B cell (primary cell): ENCODE data around the gene ATP6V0E1. TPM values are rescaled to one million over a fixed set of nuclear protein-coding genes. Genes with fewer than 3 reads are reported as not detected.
A peak's percentile ranks its signal among the peaks of the same experiment; 100 is the strongest.

Source experiments
- ATAC-seq: fragments of 200-7000 bp; cut with Tn5 transposase; one replicate; pipeline ENCODE4 v1.10.0; 2021; ENCODE audit warnings: low read depth, mild to moderate bottlenecking, moderate number of reproducible peaks, moderate library complexity
- CTCF ChIA-PET: fragments of 350-600 bp; sonication (Branson Sonifier 250); formaldehyde crosslinking; loops from one replicate; lab custom pipeline; 2021; ENCODE audit warnings: antibody characterized with exemption, inconsistent platforms; lab: Charles Lee
- POLR2A ChIA-PET: fragments of 350-600 bp; sonication (Branson Sonifier 250); formaldehyde crosslinking; loops from one replicate; lab custom pipeline; 2021; ENCODE audit warnings: antibody characterized with exemption; lab: Charles Lee
- DNase-seq: peaks from one replicate; pipeline ENCODE4 v3.0.0; 2013
- H2AFZ ChIP-seq: 2 replicates; pipeline ENCODE4 v1.6.1; 2012; ENCODE audit warnings: mild to moderate bottlenecking, low read depth, low read length; ENCODE audit not compliant: insufficient read depth, poor library complexity, severe bottlenecking
- H3K27ac ChIP-seq, 2 donors: 1 replicate in 1 of 2; 2 replicates in 1 of 2; pipeline ENCODE4 v1.5.1; 2012 to 2013; ENCODE audit warnings: low read length in 2 of 2, mild to moderate bottlenecking in 2 of 2, moderate library complexity in 1 of 2
- H3K27me3 ChIP-seq, 4 experiments: fragments of 200-600 bp in 1 of 4; sonication (generic) in 1 of 4; replicated peaks in 1 of 4; 1 replicate in 2 of 4; 2 replicates in 2 of 4; pipeline versions ENCODE4 v1.6.1 to v1.7.0; 2013 to 2016; ENCODE audit warnings: low read length in 3 of 4, mild to moderate bottlenecking in 2 of 4, mixed read lengths in 1 of 4, moderate library complexity in 1 of 4; ENCODE audit not compliant: insufficient read depth in 4 of 4, control insufficient read depth in 3 of 4; ENCODE audit errors: control extremely low read depth in 1 of 4
- H3K36me3 ChIP-seq, 2 experiments: replicated peaks in 1 of 2; 1 replicate in 1 of 2; 2 replicates in 1 of 2; pipeline versions ENCODE4 v1.6.1 to v1.7.1; 2013; ENCODE audit warnings: low read length in 1 of 2; ENCODE audit not compliant: insufficient read depth in 2 of 2, control insufficient read depth in 1 of 2; ENCODE audit errors: control extremely low read depth in 1 of 2, extremely low read depth in 1 of 2
- H3K4me1 ChIP-seq, 2 donors: fragments of 200-600 bp in 1 of 2; sonication (generic) in 1 of 2; 1 replicate in 1 of 2; 2 replicates in 1 of 2; pipeline versions ENCODE4 v1.5.1 to v1.6.1; 2013 to 2017; ENCODE audit warnings: low read length in 2 of 2; ENCODE audit not compliant: control insufficient read depth in 2 of 2, insufficient read depth in 2 of 2
- H3K4me2 ChIP-seq: replicated peaks from 2 replicates; pipeline ENCODE3; 2012; ENCODE audit warnings: mild to moderate bottlenecking, low read depth, low read length; ENCODE audit not compliant: poor library complexity, severe bottlenecking
- H3K4me3 ChIP-seq, 5 experiments: fragments of 200-600 bp in 1 of 5; sonication (generic) in 1 of 5; 1 replicate in 3 of 5; 2 replicates in 2 of 5; pipeline versions ENCODE4 v1.5.1 to v1.7.0; 2011 to 2016; ENCODE audit warnings: low read length in 4 of 5, mild to moderate bottlenecking in 4 of 5, low read depth in 2 of 5, control low read depth in 1 of 5, moderate library complexity in 1 of 5; ENCODE audit not compliant: insufficient read depth in 1 of 5; ENCODE audit errors: control extremely low read depth in 1 of 5, extremely low read depth in 1 of 5
- H3K79me2 ChIP-seq: fragments of 200-600 bp; sonication (generic); one replicate; pipeline ENCODE4 v1.6.0; 2016; ENCODE audit warnings: low read length; ENCODE audit not compliant: control insufficient read depth, insufficient read depth
- H3K9ac ChIP-seq: fragments of 200-600 bp; sonication (generic); 2 replicates; pipeline ENCODE4 v1.6.1; 2017; ENCODE audit warnings: mild to moderate bottlenecking, low read length, moderate library complexity
- H3K9me3 ChIP-seq, 3 donors: one replicate each; pipeline versions ENCODE4 v1.6.1 to v1.7.1; 2013; ENCODE audit warnings: low read length in 2 of 3; ENCODE audit not compliant: control insufficient read depth in 2 of 3, insufficient read depth in 1 of 3; ENCODE audit errors: control extremely low read depth in 1 of 3
- H4K20me1 ChIP-seq: 2 replicates; pipeline ENCODE4 v1.6.0; 2012; ENCODE audit warnings: mild to moderate bottlenecking, low read length; ENCODE audit not compliant: insufficient read depth, control insufficient read depth, poor library complexity, severe bottlenecking
- H3K27ac Mint-ChIP-seq: one replicate; pipeline ENCODE4 v1.8.0; 2021; ENCODE audit warnings: mixed read lengths
- H3K27me3 Mint-ChIP-seq: one replicate; pipeline ENCODE4 v1.8.0; 2021; ENCODE audit warnings: mixed read lengths
- H3K4me1 Mint-ChIP-seq: one replicate; pipeline ENCODE4 v1.8.0; 2021; ENCODE audit warnings: mixed read lengths
- H3K4me3 Mint-ChIP-seq: one replicate; pipeline ENCODE4 v1.8.0; 2021; ENCODE audit warnings: mixed read lengths
- H3K9me3 Mint-ChIP-seq: one replicate; pipeline ENCODE4 v1.8.0; 2022; ENCODE audit warnings: mixed read lengths; ENCODE audit not compliant: insufficient read depth
- CTCF ChIP-seq: fragments of 200-600 bp; IDR thresholded peaks from one replicate; pipeline ENCODE4 v1.8.0; 2022; ENCODE audit warnings: antibody characterized with exemption, mild to moderate bottlenecking
- EZH2 ChIP-seq: IDR thresholded peaks from 2 replicates; pipeline ENCODE4 v1.6.1; 2012; ENCODE audit warnings: borderline replicate concordance, low read depth, mild to moderate bottlenecking, moderate library complexity, low read length; ENCODE audit not compliant: insufficient read depth, poor library complexity, severe bottlenecking
- WGBS: methylation state at CpG from one replicate; pipeline ENCODE4 v1.1.5; 2013; ENCODE audit warnings: missing lambda C conversion rate; ENCODE audit not compliant: insufficient coverage; 5-methylcytosine and 5-hydroxymethylcytosine counted together
- intact Hi-C: fragments of 100-400 bp; cut with micrococcal nuclease; formaldehyde crosslinking; loops from one replicate; pipeline ENCODE4 v1.10.0; 2022
- polyA plus RNA-seq: library from polyadenylated mRNA; depleted of rRNA; stranded (reverse); fragments of >200 nt; gene quantifications from 2 replicates; pipeline ENCODE4 v1.2.3, GENCODE V29; 2012
- total RNA-seq, 2 donors: library from RNA; stranded (reverse); fragments of 120-200 nt in 1 of 2; gene quantifications; 1 replicate in 1 of 2; 2 replicates in 1 of 2; pipeline versions ENCODE4 v1.2.3 to v1.2.4, GENCODE V29; 2013 to 2022

ATP6V0E1 gene
- total and polyA plus RNA-seq, 2 donors (not counting 1 experiment from before 2014, with no cell fraction given): 93.8 to 127 TPM

GRCh38 chr5:173055042-173055721, 71.6 kb downstream of the ATP6V0E1 start:
- peak overlapping the region; percentile 75 to 97 (median 89) for H3K4me3 ChIP-seq
- 0% methylated on average over 4 of the region's 10 CpGs for WGBS
- H3K79me2 ChIP-seq: peaks cover 36% of the 10 kb centered on the region
- CTCF ChIA-PET: interaction anchor here (0.6 to 1.0 kb wide), 2 partner anchors 71 to 575 kb away, joined by 3 to 5 read pairs; no protein-coding TSS in a partner anchor
- H3K27me3 ChIP-seq: no peaks in the 10 kb centered on the region
- H3K36me3 ChIP-seq: peaks cover 0 to 5% of the 10 kb centered on the region in 2 experiments
- H4K20me1 ChIP-seq: peaks cover 32% of the 10 kb centered on the region
- DNase-seq (no peak), ATAC-seq (no peak)
- peak overlapping the region; percentile 98 for H3K9ac ChIP-seq
- peak overlapping the region; percentile 17 to 100 for H3K27ac ChIP-seq
- H3K9me3 ChIP-seq: no peaks in the 10 kb centered on the region
- intact Hi-C loops: loop anchor here (5.0 kb wide), 4 partner anchors 223 to 1048 kb away; partner anchors contain the start of genes CPEB4, ERGIC1, FBXW11 and UBTD2
- no peaks in the 10 kb centered on the region for H3K9me3 Mint-ChIP-seq
- H3K4me1 ChIP-seq: peaks cover 19 to 28% of the 10 kb centered on the region in 2 donors
- peak overlapping the region; percentile 80 for H2AFZ ChIP-seq
- POLR2A ChIA-PET: no interaction called here
- peak overlapping the region; percentile 87 for H3K4me3 Mint-ChIP-seq
- peak overlapping the region; percentile 85 for H3K27ac Mint-ChIP-seq
- TF ChIP-seq EZH2: no peak
- TF ChIP-seq CTCF: no peak
- H3K4me2 ChIP-seq: peak overlapping the region; percentile 81
- peaks cover 8% of the 10 kb centered on the region for H3K27me3 Mint-ChIP-seq
- H3K4me1 Mint-ChIP-seq: peaks cover 38% of the 10 kb centered on the region

- WGBS: 0% methylated on average over 3 of the region's 11 CpGs
- H3K4me1 Mint-ChIP-seq: peaks cover 41% of the 10 kb centered on the region
Observed at GRCh38 chr5:173055722-173055982, 72.1 kb downstream of the ATP6V0E1 start.

More at GRCh38 chr5:173055722-173055982, 72.1 kb downstream of the ATP6V0E1 start:
- peak overlapping the region; percentile 87 for H3K4me3 Mint-ChIP-seq
- ChIA-PET POLR2A (no interaction called here), CTCF (no interaction called here)
- H3K27ac Mint-ChIP-seq: peak overlapping the region; percentile 85
- peak overlapping the region; percentile 80 for H2AFZ ChIP-seq
- H3K36me3 ChIP-seq: peaks cover 0 to 5% of the 10 kb centered on the region in 2 experiments
- TF ChIP-seq CTCF (no peak), EZH2 (no peak)
- DNase-seq: no peak
- ATAC-seq: no peak
- H3K4me2 ChIP-seq: peak overlapping the region; percentile 81
- peak overlapping the region; percentile 98 for H3K9ac ChIP-seq
- intact Hi-C loops: loop anchor here (5.0 kb wide), 4 partner anchors 223 to 1048 kb away; partner anchors contain the start of genes CPEB4, ERGIC1, FBXW11 and UBTD2
- H3K27me3 ChIP-seq: no peaks in the 10 kb centered on the region
- peak overlapping the region; percentile 75 to 97 (median 89) for H3K4me3 ChIP-seq
- peaks cover 37% of the 10 kb centered on the region for H4K20me1 ChIP-seq
- peaks cover 19 to 28% of the 10 kb centered on the region in 2 donors for H3K4me1 ChIP-seq
- peak overlapping the region; percentile 17 to 100 for H3K27ac ChIP-seq
- H3K79me2 ChIP-seq: peaks cover 36% of the 10 kb centered on the region
- H3K9me3 Mint-ChIP-seq: no peaks in the 10 kb centered on the region
- no peaks in the 10 kb centered on the region for H3K9me3 ChIP-seq
- peaks cover 6% of the 10 kb centered on the region for H3K27me3 Mint-ChIP-seq
